ENCODE measurements around the gene MFAP2.

Gene MFAP2

GRCh38 chr1:16957731-16958130, 22.7 kb downstream of the MFAP2 start:
- TF ChIP-seq ZFP3 (CRISPR knock-in tag; IDR thresholded peaks at IDR 0.05), result no peak
- TF ChIP-seq POU6F1 (CRISPR knock-in tag; IDR thresholded peaks at IDR 0.05; ENCODE audit: borderline replicate concordance, low read depth), result no peak
- no peak for TF ChIP-seq TSHZ2 (CRISPR knock-in tag; IDR thresholded peaks at IDR 0.05)
- TF ChIP-seq ZC3H10 (CRISPR knock-in tag; IDR thresholded peaks at IDR 0.05), result no peak
- TF ChIP-seq ZFP30 (CRISPR knock-in tag; IDR thresholded peaks at IDR 0.05), result no peak
- ATAC-seq, result no peak

- no peak for ATAC-seq
- TF ChIP-seq ZNF70 (CRISPR knock-in tag; IDR thresholded peaks at IDR 0.05) (no peak), TSHZ2 (CRISPR knock-in tag; IDR thresholded peaks at IDR 0.05) (no peak), PPARA (CRISPR knock-in tag; IDR thresholded peaks at IDR 0.05; ENCODE audit: borderline replicate concordance) (no peak), ARNTL (CRISPR knock-in tag; IDR thresholded peaks at IDR 0.05; ENCODE audit: borderline replicate concordance, low read depth) (no peak), OSR1 (CRISPR knock-in tag; IDR thresholded peaks at IDR 0.05) (no peak), ZC3H10 (CRISPR knock-in tag; IDR thresholded peaks at IDR 0.05) (no peak), POU6F1 (CRISPR knock-in tag; IDR thresholded peaks at IDR 0.05; ENCODE audit: borderline replicate concordance, low read depth) (no peak), ZNF565 (CRISPR knock-in tag; conservative IDR thresholded peaks at IDR 0.05; ENCODE audit: low read depth) (no peak)
These were observed 23.6 kb downstream of the MFAP2 start for GRCh38 chr1:16956775-16957174.

GRCh38 chr1:16955186-16955585, 25.2 kb downstream of the MFAP2 start:
- ATAC-seq, result no peak
- TF ChIP-seq PATZ1 (CRISPR knock-in tag; IDR thresholded peaks at IDR 0.05; ENCODE audit: borderline replicate concordance) (no peak), PPARA (CRISPR knock-in tag; IDR thresholded peaks at IDR 0.05; ENCODE audit: borderline replicate concordance) (no peak), ZFP30 (CRISPR knock-in tag; IDR thresholded peaks at IDR 0.05) (no peak), CREB5 (CRISPR knock-in tag; IDR thresholded peaks at IDR 0.05; ENCODE audit: low read depth) (no peak), GLIS3 (CRISPR knock-in tag; IDR thresholded peaks at IDR 0.05) (no peak), ARNTL (CRISPR knock-in tag; IDR thresholded peaks at IDR 0.05; ENCODE audit: borderline replicate concordance, low read depth) (no peak), OSR1 (CRISPR knock-in tag; IDR thresholded peaks at IDR 0.05) (no peak), ZC3H10 (CRISPR knock-in tag; IDR thresholded peaks at IDR 0.05) (no peak), CSDC2 (CRISPR knock-in tag; IDR thresholded peaks at IDR 0.05) (no peak), RARB (CRISPR knock-in tag; IDR thresholded peaks at IDR 0.05) (no peak), BACH2 (CRISPR knock-in tag; IDR thresholded peaks at IDR 0.05; ENCODE audit: borderline replicate concordance) (no peak), SNAI2 (CRISPR knock-in tag; IDR thresholded peaks at IDR 0.05) (no peak), CSRNP3 (CRISPR knock-in tag; IDR thresholded peaks at IDR 0.05) (no peak), ZNF565 (CRISPR knock-in tag; conservative IDR thresholded peaks at IDR 0.05; ENCODE audit: low read depth) (no peak), ZFP3 (CRISPR knock-in tag; IDR thresholded peaks at IDR 0.05) (no peak), TSHZ2 (CRISPR knock-in tag; IDR thresholded peaks at IDR 0.05) (no peak), ZNF70 (CRISPR knock-in tag; IDR thresholded peaks at IDR 0.05) (no peak), ISL1 (CRISPR knock-in tag; IDR thresholded peaks at IDR 0.05) (no peak), ESRRG (CRISPR knock-in tag; IDR thresholded peaks at IDR 0.05) (no peak)
